GM12878 (cell line): ENCODE data around the gene FXYD4.

Source experiments
- CTCF ChIP-seq, 3 experiments: IDR thresholded peaks in 2 of 3; conservative IDR thresholded peaks in 1 of 3; 2 replicates each; pipeline ENCODE4 v1.5.1; 2011; ENCODE audit warnings: low read depth in 3 of 3, low read length in 3 of 3, mild to moderate bottlenecking in 3 of 3, control low read depth in 2 of 3, moderate library complexity in 2 of 3, inconsistent platforms in 1 of 3, mixed read lengths in 1 of 3; ENCODE audit not compliant: control insufficient read depth in 2 of 3, insufficient read depth in 1 of 3; ENCODE audit errors: extremely low read depth in 1 of 3
- EZH2 ChIP-seq: IDR thresholded peaks from 2 replicates; pipeline ENCODE4 v1.6.1; 2012; ENCODE audit warnings: low read depth, mild to moderate bottlenecking, control low read depth, inconsistent platforms, low read length, borderline replicate concordance; ENCODE audit not compliant: control insufficient read depth
- HDAC6 ChIP-seq: fragments of 200-600 bp; sonication (generic); IDR thresholded peaks from one replicate; pipeline ENCODE4 v1.8.0; 2017; ENCODE audit warnings: antibody characterized with exemption; ENCODE audit not compliant: unreplicated experiment
- POLR2A ChIP-seq: IDR thresholded peaks from 2 replicates; pipeline ENCODE4 v1.6.1; 2011; ENCODE audit warnings: low read depth, mild to moderate bottlenecking, low read length
- POLR2AphosphoS5 ChIP-seq: IDR thresholded peaks from 2 replicates; pipeline ENCODE4 v1.6.1; 2011; ENCODE audit warnings: mild to moderate bottlenecking, low read length, inconsistent platforms
- RAD51 ChIP-seq: fragments of 450-650 bp; IDR thresholded peaks from 2 replicates; pipeline ENCODE4 v1.6.1; 2016; ENCODE audit warnings: moderate library complexity, mild to moderate bottlenecking, inconsistent platforms
- SP1 ChIP-seq: IDR thresholded peaks from one replicate; pipeline ENCODE4 v1.6.1; 2011; ENCODE audit warnings: low read depth, low read length
- SRF ChIP-seq, 2 experiments: IDR thresholded peaks; 2 replicates each; pipeline ENCODE4 v1.6.1; 2011; ENCODE audit warnings: low read depth in 2 of 2, low read length in 2 of 2, mild to moderate bottlenecking in 1 of 2, moderate library complexity in 1 of 2
- YY1 ChIP-seq: IDR thresholded peaks from 2 replicates; pipeline ENCODE4 v1.6.1; 2011; ENCODE audit warnings: low read depth, mild to moderate bottlenecking, low read length
- TF ChIP-seq, protein P1 (sequence below): IDR thresholded peaks from 2 replicates; pipeline ENCODE4 v1.6.1; 2012; ENCODE audit warnings: low read depth, low read length, improper control_type of control experiment
- TF ChIP-seq, protein P2 (sequence below): fragments of 450-650 bp; IDR thresholded peaks from 2 replicates; pipeline ENCODE4 v1.6.1; 2014; ENCODE audit warnings: mild to moderate bottlenecking
- TF ChIP-seq, protein P3 (sequence below): IDR thresholded peaks from 2 replicates; pipeline ENCODE4 v1.6.1; 2012; ENCODE audit warnings: mild to moderate bottlenecking, low read depth, low read length
- TF ChIP-seq, protein P4 (sequence below): fragments of 450-650 bp; formaldehyde crosslinking; IDR thresholded peaks from 2 replicates; pipeline ENCODE4 v1.5.0; 2022; ENCODE audit warnings: mild to moderate bottlenecking, missing genetic modification characterization

DNA sequence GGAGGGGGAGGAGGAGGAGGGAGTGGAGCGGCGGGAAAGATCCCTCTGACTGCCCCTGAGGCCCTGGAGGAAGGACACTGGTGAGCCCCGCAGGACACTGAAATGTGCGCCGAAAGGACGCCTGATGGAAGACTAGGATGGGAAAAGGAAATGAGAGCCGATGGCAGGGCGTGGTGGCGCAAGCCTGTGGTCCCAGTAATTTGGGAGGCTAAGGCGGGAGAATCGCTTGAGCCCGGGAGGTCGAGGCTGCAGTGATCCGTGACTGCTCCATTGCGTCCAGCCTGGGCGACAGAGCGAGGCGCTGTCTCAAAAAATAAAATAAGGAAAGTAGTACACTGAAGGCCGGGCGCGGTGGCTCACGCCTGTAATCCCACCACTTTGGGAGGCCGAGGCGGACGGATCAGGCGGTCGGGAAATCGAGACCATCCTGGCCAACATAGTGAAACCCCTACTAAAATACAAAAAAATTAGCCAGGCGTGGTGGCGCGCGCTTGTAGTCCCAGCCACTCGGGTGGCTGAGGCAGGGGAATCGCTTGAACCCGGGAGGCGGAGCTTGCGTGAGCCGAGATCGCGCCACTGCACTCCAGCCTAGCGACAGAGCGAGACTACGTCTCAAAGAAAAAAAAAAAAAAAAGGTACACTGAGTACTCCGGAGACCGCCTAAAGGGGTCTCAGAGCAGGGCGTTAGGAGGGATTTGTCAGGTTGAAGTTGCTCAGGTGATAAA is 38.1 kb downstream of the FXYD4 start:
- TF ChIP-seq CTCF (IDR thresholded peaks at IDR 0.05 in 2 of 3, conservative IDR thresholded peaks at IDR 0.05 in 1 of 3; ENCODE audit: control insufficient read depth in 2 of 3, extremely low read depth in 1 of 3, insufficient read depth in 1 of 3, low read depth in 3 of 3, low read length in 3 of 3), result 0 out of 6 replicates have a peak, but pooled peaks of 1 of the 3 experiments have one; percentile 0
- TF ChIP-seq, protein P1, sequence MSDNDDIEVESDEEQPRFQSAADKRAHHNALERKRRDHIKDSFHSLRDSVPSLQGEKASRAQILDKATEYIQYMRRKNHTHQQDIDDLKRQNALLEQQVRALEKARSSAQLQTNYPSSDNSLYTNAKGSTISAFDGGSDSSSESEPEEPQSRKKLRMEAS, result no peak
- TF ChIP-seq SP1, result no peak
- TF ChIP-seq EZH2, result no peak
- no peak for TF ChIP-seq YY1
- TF ChIP-seq, protein P2, sequence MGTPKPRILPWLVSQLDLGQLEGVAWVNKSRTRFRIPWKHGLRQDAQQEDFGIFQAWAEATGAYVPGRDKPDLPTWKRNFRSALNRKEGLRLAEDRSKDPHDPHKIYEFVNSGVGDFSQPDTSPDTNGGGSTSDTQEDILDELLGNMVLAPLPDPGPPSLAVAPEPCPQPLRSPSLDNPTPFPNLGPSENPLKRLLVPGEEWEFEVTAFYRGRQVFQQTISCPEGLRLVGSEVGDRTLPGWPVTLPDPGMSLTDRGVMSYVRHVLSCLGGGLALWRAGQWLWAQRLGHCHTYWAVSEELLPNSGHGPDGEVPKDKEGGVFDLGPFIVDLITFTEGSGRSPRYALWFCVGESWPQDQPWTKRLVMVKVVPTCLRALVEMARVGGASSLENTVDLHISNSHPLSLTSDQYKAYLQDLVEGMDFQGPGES, result no peak
- TF ChIP-seq RAD51, result no peak
- TF ChIP-seq SRF (IDR thresholded peaks at IDR 0.05; ENCODE audit: low read depth in 2 of 2, low read length in 2 of 2), result no peak
- TF ChIP-seq POLR2AphosphoS5, result peak; percentile 64; the same call in 1 of the 2 replicates
- TF ChIP-seq, protein P3, sequence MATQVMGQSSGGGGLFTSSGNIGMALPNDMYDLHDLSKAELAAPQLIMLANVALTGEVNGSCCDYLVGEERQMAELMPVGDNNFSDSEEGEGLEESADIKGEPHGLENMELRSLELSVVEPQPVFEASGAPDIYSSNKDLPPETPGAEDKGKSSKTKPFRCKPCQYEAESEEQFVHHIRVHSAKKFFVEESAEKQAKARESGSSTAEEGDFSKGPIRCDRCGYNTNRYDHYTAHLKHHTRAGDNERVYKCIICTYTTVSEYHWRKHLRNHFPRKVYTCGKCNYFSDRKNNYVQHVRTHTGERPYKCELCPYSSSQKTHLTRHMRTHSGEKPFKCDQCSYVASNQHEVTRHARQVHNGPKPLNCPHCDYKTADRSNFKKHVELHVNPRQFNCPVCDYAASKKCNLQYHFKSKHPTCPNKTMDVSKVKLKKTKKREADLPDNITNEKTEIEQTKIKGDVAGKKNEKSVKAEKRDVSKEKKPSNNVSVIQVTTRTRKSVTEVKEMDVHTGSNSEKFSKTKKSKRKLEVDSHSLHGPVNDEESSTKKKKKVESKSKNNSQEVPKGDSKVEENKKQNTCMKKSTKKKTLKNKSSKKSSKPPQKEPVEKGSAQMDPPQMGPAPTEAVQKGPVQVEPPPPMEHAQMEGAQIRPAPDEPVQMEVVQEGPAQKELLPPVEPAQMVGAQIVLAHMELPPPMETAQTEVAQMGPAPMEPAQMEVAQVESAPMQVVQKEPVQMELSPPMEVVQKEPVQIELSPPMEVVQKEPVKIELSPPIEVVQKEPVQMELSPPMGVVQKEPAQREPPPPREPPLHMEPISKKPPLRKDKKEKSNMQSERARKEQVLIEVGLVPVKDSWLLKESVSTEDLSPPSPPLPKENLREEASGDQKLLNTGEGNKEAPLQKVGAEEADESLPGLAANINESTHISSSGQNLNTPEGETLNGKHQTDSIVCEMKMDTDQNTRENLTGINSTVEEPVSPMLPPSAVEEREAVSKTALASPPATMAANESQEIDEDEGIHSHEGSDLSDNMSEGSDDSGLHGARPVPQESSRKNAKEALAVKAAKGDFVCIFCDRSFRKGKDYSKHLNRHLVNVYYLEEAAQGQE, result no peak
- no peak for TF ChIP-seq POLR2A
- TF ChIP-seq HDAC6, result no peak
- TF ChIP-seq, protein P4, sequence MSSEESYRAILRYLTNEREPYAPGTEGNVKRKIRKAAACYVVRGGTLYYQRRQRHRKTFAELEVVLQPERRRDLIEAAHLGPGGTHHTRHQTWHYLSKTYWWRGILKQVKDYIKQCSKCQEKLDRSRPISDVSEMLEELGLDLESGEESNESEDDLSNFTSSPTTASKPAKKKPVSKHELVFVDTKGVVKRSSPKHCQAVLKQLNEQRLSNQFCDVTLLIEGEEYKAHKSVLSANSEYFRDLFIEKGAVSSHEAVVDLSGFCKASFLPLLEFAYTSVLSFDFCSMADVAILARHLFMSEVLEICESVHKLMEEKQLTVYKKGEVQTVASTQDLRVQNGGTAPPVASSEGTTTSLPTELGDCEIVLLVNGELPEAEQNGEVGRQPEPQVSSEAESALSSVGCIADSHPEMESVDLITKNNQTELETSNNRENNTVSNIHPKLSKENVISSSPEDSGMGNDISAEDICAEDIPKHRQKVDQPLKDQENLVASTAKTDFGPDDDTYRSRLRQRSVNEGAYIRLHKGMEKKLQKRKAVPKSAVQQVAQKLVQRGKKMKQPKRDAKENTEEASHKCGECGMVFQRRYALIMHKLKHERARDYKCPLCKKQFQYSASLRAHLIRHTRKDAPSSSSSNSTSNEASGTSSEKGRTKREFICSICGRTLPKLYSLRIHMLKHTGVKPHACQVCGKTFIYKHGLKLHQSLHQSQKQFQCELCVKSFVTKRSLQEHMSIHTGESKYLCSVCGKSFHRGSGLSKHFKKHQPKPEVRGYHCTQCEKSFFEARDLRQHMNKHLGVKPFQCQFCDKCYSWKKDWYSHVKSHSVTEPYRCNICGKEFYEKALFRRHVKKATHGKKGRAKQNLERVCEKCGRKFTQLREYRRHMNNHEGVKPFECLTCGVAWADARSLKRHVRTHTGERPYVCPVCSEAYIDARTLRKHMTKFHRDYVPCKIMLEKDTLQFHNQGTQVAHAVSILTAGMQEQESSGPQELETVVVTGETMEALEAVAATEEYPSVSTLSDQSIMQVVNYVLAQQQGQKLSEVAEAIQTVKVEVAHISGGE (CRISPR knock-in tag), result no peak
